Measurements from ENCODE around the gene CFAP100.

The CFAP100 gene

GRCh38 chr3:126446791-126447190 lies 52.1 kb downstream of the CFAP100 start:
- DNase-seq, result peak; percentile 21

- DNase-seq, result peak; percentile 10
Measured at GRCh38 chr3:126447456-126448106, 52.9 kb downstream of the CFAP100 start.

GRCh38 chr3:126448136-126448892 lies 53.6 kb downstream of the CFAP100 start:
- DNase-seq, result peak; percentile 14

GRCh38 chr3:126448893-126449180 lies 54.1 kb downstream of the CFAP100 start:
- DNase-seq, result no peak

GRCh38 chr3:126449621-126450051 lies 54.9 kb downstream of the CFAP100 start:
- DNase-seq, result peak; percentile 13

- DNase-seq, result no peak
Measured at GRCh38 chr3:126450219-126450618, 55.5 kb downstream of the CFAP100 start.

GRCh38 chr3:126450744-126451143 lies 56.0 kb downstream of the CFAP100 start:
- no peak for DNase-seq

GRCh38 chr3:126451511-126451910 lies 56.8 kb downstream of the CFAP100 start:
- DNase-seq, result no peak

- no peak for DNase-seq
Measured at GRCh38 chr3:126452213-126452612, 57.5 kb downstream of the CFAP100 start.

GRCh38 chr3:126454025-126454424 lies 59.3 kb downstream of the CFAP100 start:
- no peak for DNase-seq

GRCh38 chr3:126454437-126455198 lies 59.9 kb downstream of the CFAP100 start:
- no peak for DNase-seq

GRCh38 chr3:126456211-126456610 lies 61.5 kb downstream of the CFAP100 start:
- DNase-seq, result no peak

- no peak for DNase-seq
Measured at GRCh38 chr3:126456766-126457388, 62.2 kb downstream of the CFAP100 start.

- no peak for DNase-seq
Measured at GRCh38 chr3:126459111-126459762, 64.5 kb downstream of the CFAP100 start.

- peak; percentile 11 for DNase-seq
Measured at GRCh38 chr3:126459763-126460127, 65.0 kb downstream of the CFAP100 start.

GRCh38 chr3:126460381-126460780 lies 65.7 kb downstream of the CFAP100 start:
- DNase-seq, result peak; percentile 16

GRCh38 chr3:126461450-126462070 lies 66.9 kb downstream of the CFAP100 start:
- DNase-seq, result peak; percentile 17

GRCh38 chr3:126463521-126463920 lies 68.8 kb downstream of the CFAP100 start:
- no peak for DNase-seq

- DNase-seq, result no peak
Measured at GRCh38 chr3:126464093-126464492, 69.4 kb downstream of the CFAP100 start.

GRCh38 chr3:126464494-126464893 lies 69.8 kb downstream of the CFAP100 start:
- no peak for DNase-seq

GRCh38 chr3:126464997-126465396 lies 70.3 kb downstream of the CFAP100 start:
- DNase-seq, result peak; percentile 7

GRCh38 chr3:126465928-126466544 lies 71.3 kb downstream of the CFAP100 start:
- DNase-seq, result peak; percentile 24
